ENCODE results near the gene ANK3.

The ANK3 gene

DNA sequence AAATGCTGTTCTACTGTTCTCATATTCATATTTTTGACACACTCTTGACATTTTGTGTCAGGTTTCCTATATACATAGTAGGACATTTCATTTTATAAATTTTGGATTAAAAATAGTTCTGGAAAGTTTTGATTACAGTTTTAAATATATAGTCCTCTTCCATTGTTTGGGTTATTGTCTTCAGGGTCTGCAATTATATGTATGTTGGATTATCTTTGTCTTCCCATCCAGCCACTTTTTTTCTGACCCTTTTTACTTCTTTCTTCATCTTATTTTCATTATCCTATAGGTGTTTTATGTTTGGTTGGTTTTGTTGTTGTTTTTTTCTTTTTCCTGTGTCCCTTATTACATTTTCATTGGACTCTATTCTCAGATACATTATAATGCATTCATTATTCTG lies 412.2 kb downstream of the ANK3 start:
- no peak for DNase-seq (ENCODE audit: low read depth in 2 of 2)

DNA sequence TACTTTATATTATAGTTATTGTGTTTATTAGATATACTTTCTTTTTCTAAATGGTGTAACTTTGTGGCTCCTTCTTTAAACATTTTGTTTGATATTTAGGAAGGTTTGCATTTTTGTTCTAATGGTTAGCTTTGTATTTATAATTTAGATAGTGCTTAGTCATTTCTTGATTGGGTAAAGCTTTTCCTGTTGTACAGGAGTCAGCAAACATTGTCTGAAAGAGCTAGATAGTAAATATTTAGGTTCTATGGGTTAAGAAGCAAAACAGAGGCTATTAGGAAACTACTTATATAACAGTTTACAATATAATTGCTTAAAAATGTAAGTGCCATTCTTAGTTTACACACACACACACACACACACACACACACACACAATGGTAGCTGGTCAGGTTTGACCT lies 412.8 kb downstream of the ANK3 start:
- no peak for DNase-seq (ENCODE audit: low read depth in 2 of 2)

Data from stimulated activated CD4-positive, alpha-beta T cell treated with anti-CD3 and anti-CD28 coated beads, Interleukin-4, amount 100 ng/mL, for 48 hours (primary cell).